ENCODE data around the gene FAM200C.

FAM200C gene

GRCh38 chr5:160399402-160400353 lies at the start of gene FAM200C:
Gene FAM200C, minus strand, starts transcription at chr5:160400054. Its CDS starts 4,564 bp downstream, at chr5:160395490.
- peak; percentile 79 for DNase-seq (ENCODE audit: low read depth)
- no peak for TF ChIP-seq CTCF (IDR thresholded peaks at IDR 0.05; ENCODE audit: control insufficient read depth, extremely low read depth, insufficient read depth)
- H3K4me3 ChIP-seq (ENCODE audit: low read depth, low read length) = peak within 1 kb of the TSS; percentile 72

- TF ChIP-seq CTCF (IDR thresholded peaks at IDR 0.05; ENCODE audit: control insufficient read depth, extremely low read depth, insufficient read depth) = no peak
- no peak for DNase-seq (ENCODE audit: low read depth)
- H3K4me3 ChIP-seq (ENCODE audit: low read depth, low read length) = no peak overlapping the region
Observed at GRCh38 chr5:160449458-160449857, 49.6 kb upstream of the FAM200C start.

GRCh38 chr5:160448886-160449285 lies 49.0 kb upstream of the FAM200C start:
- TF ChIP-seq CTCF (IDR thresholded peaks at IDR 0.05; ENCODE audit: control insufficient read depth, extremely low read depth, insufficient read depth) = no peak
- H3K4me3 ChIP-seq (ENCODE audit: low read depth, low read length) = no peak overlapping the region
- no peak for DNase-seq (ENCODE audit: low read depth)

- DNase-seq (ENCODE audit: low read depth) = no peak
- TF ChIP-seq CTCF (IDR thresholded peaks at IDR 0.05; ENCODE audit: control insufficient read depth, extremely low read depth, insufficient read depth) = no peak
- no peak overlapping the region for H3K4me3 ChIP-seq (ENCODE audit: low read depth, low read length)
Observed at GRCh38 chr5:160445751-160446150, 45.9 kb upstream of the FAM200C start.

- no peak for TF ChIP-seq CTCF (IDR thresholded peaks at IDR 0.05; ENCODE audit: control insufficient read depth, extremely low read depth, insufficient read depth)
- DNase-seq (ENCODE audit: low read depth) = no peak
- H3K4me3 ChIP-seq (ENCODE audit: low read depth, low read length) = no peak overlapping the region
Observed at GRCh38 chr5:160445132-160445531, 45.3 kb upstream of the FAM200C start.

GRCh38 chr5:160444407-160444806 lies 44.6 kb upstream of the FAM200C start:
- no peak for DNase-seq (ENCODE audit: low read depth)
- H3K4me3 ChIP-seq (ENCODE audit: low read depth, low read length) = no peak overlapping the region
- TF ChIP-seq CTCF (IDR thresholded peaks at IDR 0.05; ENCODE audit: control insufficient read depth, extremely low read depth, insufficient read depth) = no peak
